GM19328 (cell line): Measurements from ENCODE around the gene AQP12B.

Experiments
- ATAC-seq: cut with Tn5 transposase; IDR thresholded peaks from one replicate; pipeline ENCODE4 v1.9.1; 2021; ENCODE audit warnings: mild to moderate bottlenecking, moderate library complexity; ENCODE audit not compliant: unreplicated experiment

AQP12B gene

GRCh38 chr2:240650254-240650965, 32.3 kb downstream of the AQP12B start:
- no peak for ATAC-seq

- no peak for ATAC-seq
These were observed 33.4 kb downstream of the AQP12B start for GRCh38 chr2:240649331-240649730.

- ATAC-seq: no peak
These were observed 33.9 kb downstream of the AQP12B start for GRCh38 chr2:240648650-240649275.

GRCh38 chr2:240648155-240648649, 34.5 kb downstream of the AQP12B start:
- no peak for ATAC-seq

- ATAC-seq: no peak
These were observed 35.1 kb downstream of the AQP12B start for GRCh38 chr2:240647503-240648154.

- ATAC-seq: no peak
These were observed 35.7 kb downstream of the AQP12B start for GRCh38 chr2:240646900-240647502.

- ATAC-seq: no peak
These were observed 36.3 kb downstream of the AQP12B start for GRCh38 chr2:240646176-240646899.

- ATAC-seq: no peak
These were observed 36.9 kb downstream of the AQP12B start for GRCh38 chr2:240645801-240646175.

GRCh38 chr2:240645346-240645745, 37.3 kb downstream of the AQP12B start:
- ATAC-seq: no peak

GRCh38 chr2:240644859-240645301, 37.8 kb downstream of the AQP12B start:
- ATAC-seq: no peak

GRCh38 chr2:240644171-240644651, 38.5 kb downstream of the AQP12B start:
- no peak for ATAC-seq

GRCh38 chr2:240643811-240644150, 38.9 kb downstream of the AQP12B start:
- no peak for ATAC-seq

GRCh38 chr2:240643093-240643810, 39.4 kb downstream of the AQP12B start:
- no peak for ATAC-seq

- no peak for ATAC-seq
These were observed 39.9 kb downstream of the AQP12B start for GRCh38 chr2:240642806-240643092.

GRCh38 chr2:240642061-240642805, 40.5 kb downstream of the AQP12B start:
- no peak for ATAC-seq

GRCh38 chr2:240640939-240641338, 41.7 kb downstream of the AQP12B start:
- no peak for ATAC-seq

GRCh38 chr2:240639566-240639965, 43.1 kb downstream of the AQP12B start:
- ATAC-seq: no peak

- ATAC-seq: no peak
These were observed 44.0 kb downstream of the AQP12B start for GRCh38 chr2:240638512-240639160.

- no peak for ATAC-seq
These were observed 44.8 kb downstream of the AQP12B start for GRCh38 chr2:240637901-240638345.
